ENCODE results near the gene SIGLECL1. TPM values are rescaled to one million over a fixed set of nuclear protein-coding genes. Genes with fewer than 3 reads are reported as not detected.

The SIGLECL1 gene
- total RNA-seq, 1 donor from 2014 or later: not detected

- no peaks in the 10 kb centered on the region for H3K4me1 Mint-ChIP-seq (ENCODE audit: low read depth, unreplicated experiment)
- FAIRE-seq: no peak
- H3K27ac Mint-ChIP-seq (ENCODE audit: unreplicated experiment): no peak overlapping the region
- Histone ChIP-seq H3K4me1 (ENCODE audit: insufficient read depth, low read length) (no peaks in the 10 kb centered on the region), H3K4me2 (ENCODE audit: low read length) (no peak overlapping the region), H3K79me2 (ENCODE audit: insufficient read depth, low read length) (no peaks in the 10 kb centered on the region), H3K9me3 (ENCODE audit: insufficient read depth, low read depth, low read length) (no peaks in the 10 kb centered on the region), H2AFZ (ENCODE audit: low read depth, low read length) (no peak overlapping the region), H3K36me3 (ENCODE audit: insufficient read depth, low read length) (no peaks in the 10 kb centered on the region), H3K9ac (ENCODE audit: low read length) (no peak overlapping the region), H3K27ac (ENCODE audit: low read depth, low read length) (no peak overlapping the region), H3K4me3 (ENCODE audit: insufficient read depth, low read depth, low read length) (no peak overlapping the region), H4K20me1 (ENCODE audit: insufficient read depth, low read length) (no peaks in the 10 kb centered on the region), H3K27me3 (ENCODE audit: insufficient read depth, low read length) (no peaks in the 10 kb centered on the region)
- no peaks in the 10 kb centered on the region for H3K36me3 Mint-ChIP-seq (ENCODE audit: low read depth, unreplicated experiment)
- DNase-seq (ENCODE audit: low read depth): no peak
- no peak overlapping the region for H3K4me3 Mint-ChIP-seq (ENCODE audit: unreplicated experiment)
- TF ChIP-seq CTCF (IDR thresholded peaks at IDR 0.05; ENCODE audit: insufficient read depth, low read depth, low read length) (no peak), EZH2 (IDR thresholded peaks at IDR 0.05; ENCODE audit: insufficient read depth, low read length) (no peak)
- peaks cover 2% of the 10 kb centered on the region for H3K9me3 Mint-ChIP-seq (ENCODE audit: unreplicated experiment)
- peaks cover 2% of the 10 kb centered on the region for H3K27me3 Mint-ChIP-seq (ENCODE audit: low read depth, unreplicated experiment)
Measured at GRCh38 chr19:51226067-51226466, 24.8 kb upstream of the SIGLECL1 start.

GRCh38 chr19:51227326-51227725, 23.6 kb upstream of the SIGLECL1 start:
- Mint-ChIP-seq H3K4me3 (ENCODE audit: unreplicated experiment) (no peak overlapping the region), H3K4me1 (ENCODE audit: low read depth, unreplicated experiment) (no peaks in the 10 kb centered on the region), H3K9me3 (ENCODE audit: unreplicated experiment) (peaks cover 2% of the 10 kb centered on the region), H3K27ac (ENCODE audit: unreplicated experiment) (no peak overlapping the region), H3K27me3 (ENCODE audit: low read depth, unreplicated experiment) (peaks cover 4% of the 10 kb centered on the region), H3K36me3 (ENCODE audit: low read depth, unreplicated experiment) (no peaks in the 10 kb centered on the region)
- no peak overlapping the region for H3K9ac ChIP-seq (ENCODE audit: low read length)
- H2AFZ ChIP-seq (ENCODE audit: low read depth, low read length): no peak overlapping the region
- TF ChIP-seq CTCF (IDR thresholded peaks at IDR 0.05; ENCODE audit: insufficient read depth, low read depth, low read length): no peak
- TF ChIP-seq EZH2 (IDR thresholded peaks at IDR 0.05; ENCODE audit: insufficient read depth, low read length): no peak
- H3K79me2 ChIP-seq (ENCODE audit: insufficient read depth, low read length): no peaks in the 10 kb centered on the region
- no peaks in the 10 kb centered on the region for H3K27me3 ChIP-seq (ENCODE audit: insufficient read depth, low read length)
- H3K4me1 ChIP-seq (ENCODE audit: insufficient read depth, low read length): no peaks in the 10 kb centered on the region
- H3K27ac ChIP-seq (ENCODE audit: low read depth, low read length): no peak overlapping the region
- no peaks in the 10 kb centered on the region for H3K9me3 ChIP-seq (ENCODE audit: insufficient read depth, low read depth, low read length)
- H3K4me3 ChIP-seq (ENCODE audit: insufficient read depth, low read depth, low read length): no peak overlapping the region
- no peaks in the 10 kb centered on the region for H3K36me3 ChIP-seq (ENCODE audit: insufficient read depth, low read length)
- no peaks in the 10 kb centered on the region for H4K20me1 ChIP-seq (ENCODE audit: insufficient read depth, low read length)
- H3K4me2 ChIP-seq (ENCODE audit: low read length): no peak overlapping the region
- no peak for DNase-seq (ENCODE audit: low read depth)
- FAIRE-seq: no peak

GRCh38 chr19:51227966-51228365, 22.9 kb upstream of the SIGLECL1 start:
- DNase-seq (ENCODE audit: low read depth) (no peak), FAIRE-seq (no peak)
- no peak for TF ChIP-seq EZH2 (IDR thresholded peaks at IDR 0.05; ENCODE audit: insufficient read depth, low read length)
- no peak for TF ChIP-seq CTCF (IDR thresholded peaks at IDR 0.05; ENCODE audit: insufficient read depth, low read depth, low read length)
- Histone ChIP-seq H3K9me3 (ENCODE audit: insufficient read depth, low read depth, low read length) (no peaks in the 10 kb centered on the region), H3K4me2 (ENCODE audit: low read length) (no peak overlapping the region), H3K9ac (ENCODE audit: low read length) (no peak overlapping the region), H2AFZ (ENCODE audit: low read depth, low read length) (no peak overlapping the region), H4K20me1 (ENCODE audit: insufficient read depth, low read length) (no peaks in the 10 kb centered on the region), H3K4me3 (ENCODE audit: insufficient read depth, low read depth, low read length) (no peak overlapping the region), H3K27ac (ENCODE audit: low read depth, low read length) (no peak overlapping the region), H3K27me3 (ENCODE audit: insufficient read depth, low read length) (no peaks in the 10 kb centered on the region), H3K4me1 (ENCODE audit: insufficient read depth, low read length) (no peaks in the 10 kb centered on the region), H3K79me2 (ENCODE audit: insufficient read depth, low read length) (no peaks in the 10 kb centered on the region), H3K36me3 (ENCODE audit: insufficient read depth, low read length) (no peaks in the 10 kb centered on the region)
- Mint-ChIP-seq H3K4me1 (ENCODE audit: low read depth, unreplicated experiment) (no peaks in the 10 kb centered on the region), H3K9me3 (ENCODE audit: unreplicated experiment) (peaks cover 5% of the 10 kb centered on the region), H3K27ac (ENCODE audit: unreplicated experiment) (no peak overlapping the region), H3K27me3 (ENCODE audit: low read depth, unreplicated experiment) (peaks cover 4% of the 10 kb centered on the region), H3K4me3 (ENCODE audit: unreplicated experiment) (no peak overlapping the region), H3K36me3 (ENCODE audit: low read depth, unreplicated experiment) (no peaks in the 10 kb centered on the region)
